Measurements from ENCODE around the gene ANKRA2.
"Not testable (repeated sequence)": the region's sequence is repeated elsewhere in the genome, so short reads cannot be mapped to it uniquely, and the experiment has no call there.

The ANKRA2 gene

GRCh38 chr5:73514418-73514817 is 51.0 kb downstream of the ANKRA2 start:
- no peak overlapping the region for H3K4me3 ChIP-seq (ENCODE audit: low read length)
- no peaks in the 10 kb centered on the region for H3K36me3 ChIP-seq (ENCODE audit: control insufficient read depth, insufficient read depth, low read length)
- H3K4me1 ChIP-seq (ENCODE audit: control insufficient read depth, insufficient read depth, low read length), result no peaks in the 10 kb centered on the region
- no peak overlapping the region for H3K9ac ChIP-seq (ENCODE audit: low read length)
- no peaks in the 10 kb centered on the region for H3K27me3 ChIP-seq (ENCODE audit: control insufficient read depth, insufficient read depth, low read length)
- H3K27ac ChIP-seq (ENCODE audit: low read depth, low read length), result no peak overlapping the region

GRCh38 chr5:73513996-73514395 is 51.4 kb downstream of the ANKRA2 start:
- H3K27ac ChIP-seq (ENCODE audit: low read depth, low read length), result no peak overlapping the region
- no peaks in the 10 kb centered on the region for H3K36me3 ChIP-seq (ENCODE audit: control insufficient read depth, insufficient read depth, low read length)
- H3K27me3 ChIP-seq (ENCODE audit: control insufficient read depth, insufficient read depth, low read length), result no peaks in the 10 kb centered on the region
- no peak overlapping the region for H3K4me3 ChIP-seq (ENCODE audit: low read length)
- H3K4me1 ChIP-seq (ENCODE audit: control insufficient read depth, insufficient read depth, low read length), result no peaks in the 10 kb centered on the region
- no peak overlapping the region for H3K9ac ChIP-seq (ENCODE audit: low read length)

GRCh38 chr5:73508521-73508920 is 56.9 kb downstream of the ANKRA2 start:
- not testable (repeated sequence) for H3K36me3 ChIP-seq (ENCODE audit: control insufficient read depth, insufficient read depth, low read length); H3K4me1 ChIP-seq (ENCODE audit: control insufficient read depth, insufficient read depth, low read length); H3K27me3 ChIP-seq (ENCODE audit: control insufficient read depth, insufficient read depth, low read length); H3K4me3 ChIP-seq (ENCODE audit: low read length); H3K9ac ChIP-seq (ENCODE audit: low read length); H3K27ac ChIP-seq (ENCODE audit: low read depth, low read length)

- Histone ChIP-seq H3K4me1 (ENCODE audit: control insufficient read depth, insufficient read depth, low read length) (no peaks in the 10 kb centered on the region), H3K36me3 (ENCODE audit: control insufficient read depth, insufficient read depth, low read length) (peaks cover 8% of the 10 kb centered on the region), H3K9ac (ENCODE audit: low read length) (no peak overlapping the region), H3K27ac (ENCODE audit: low read depth, low read length) (no peak overlapping the region), H3K4me3 (ENCODE audit: low read length) (no peak overlapping the region), H3K27me3 (ENCODE audit: control insufficient read depth, insufficient read depth, low read length) (no peaks in the 10 kb centered on the region)
These were observed 58.4 kb downstream of the ANKRA2 start for GRCh38 chr5:73507062-73507461.

DNA sequence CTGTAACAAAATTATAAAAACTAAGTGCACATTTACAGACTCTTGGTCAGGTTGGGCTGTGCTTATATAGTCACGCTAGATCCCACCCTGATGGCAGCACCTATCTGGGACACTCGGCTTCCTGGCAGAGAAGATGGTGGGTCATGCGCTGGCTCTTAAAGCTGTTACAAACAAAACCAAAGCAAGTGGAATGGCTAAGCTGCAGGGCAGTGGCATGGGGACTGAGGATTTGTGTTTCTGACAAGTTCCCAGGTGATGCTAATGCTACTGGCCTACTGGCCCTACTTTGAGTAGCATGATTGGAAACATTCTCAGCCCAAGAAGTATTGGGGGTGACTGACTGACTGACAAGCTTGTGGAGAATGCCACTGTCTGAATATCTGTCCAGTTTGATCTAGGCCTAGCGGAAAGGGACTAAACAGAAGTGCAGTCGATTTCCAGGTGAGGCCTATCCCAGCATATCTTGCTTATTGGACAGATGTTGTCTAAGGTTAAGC is 58.9 kb downstream of the ANKRA2 start:
- Histone ChIP-seq H3K36me3 (ENCODE audit: control insufficient read depth, insufficient read depth, low read length) (peaks cover 8% of the 10 kb centered on the region), H3K4me3 (ENCODE audit: low read length) (no peak overlapping the region), H3K27ac (ENCODE audit: low read depth, low read length) (no peak overlapping the region), H3K27me3 (ENCODE audit: control insufficient read depth, insufficient read depth, low read length) (no peaks in the 10 kb centered on the region), H3K9ac (ENCODE audit: low read length) (no peak overlapping the region), H3K4me1 (ENCODE audit: control insufficient read depth, insufficient read depth, low read length) (no peaks in the 10 kb centered on the region)
